Smooth muscle cell (in vitro differentiated cells): Measurements from ENCODE around the gene STX7. TPM values are rescaled to one million over a fixed set of nuclear protein-coding genes. Genes with fewer than 3 reads are reported as not detected.

Experiments used
- DNase-seq: peaks from one replicate; lab custom pipeline; 2025; ENCODE audit not compliant: unreplicated experiment; lab: John Stamatoyannopoulos, UW
- H2AFZ ChIP-seq: fragments of 200-600 bp; sonication (generic); 2 replicates; pipeline ENCODE4 v1.6.0; 2016; ENCODE audit warnings: antibody characterized with exemption, low read depth, mild to moderate bottlenecking
- H3F3A ChIP-seq: fragments of 200-600 bp; sonication (generic); 2 replicates; pipeline ENCODE4 v1.6.0; 2017; ENCODE audit warnings: antibody characterized with exemption, low read depth
- H3K27ac ChIP-seq: fragments of 200-600 bp; sonication (generic); 2 replicates; pipeline ENCODE4 v1.5.1; 2016; ENCODE audit warnings: low read depth, mild to moderate bottlenecking
- H3K27me3 ChIP-seq: fragments of 200-600 bp; sonication (generic); 2 replicates; pipeline ENCODE4 v1.6.1; 2016; ENCODE audit warnings: low read depth, mild to moderate bottlenecking
- H3K36me3 ChIP-seq: fragments of 200-600 bp; sonication (generic); 2 replicates; pipeline ENCODE4 v1.5.1; 2016; ENCODE audit warnings: low read depth
- H3K4me1 ChIP-seq: fragments of 200-600 bp; sonication (generic); 2 replicates; pipeline ENCODE4 v1.5.1; 2016; ENCODE audit warnings: low read depth
- H3K4me2 ChIP-seq: fragments of 200-600 bp; sonication (generic); 2 replicates; pipeline ENCODE4 v1.6.0; 2016; ENCODE audit warnings: mild to moderate bottlenecking
- H3K4me3 ChIP-seq: fragments of 200-600 bp; sonication (generic); 2 replicates; pipeline ENCODE4 v1.5.1; 2016; ENCODE audit warnings: mild to moderate bottlenecking
- H3K79me2 ChIP-seq: fragments of 200-600 bp; sonication (generic); 2 replicates; pipeline ENCODE4 v1.6.0; 2016; ENCODE audit warnings: low read depth, mild to moderate bottlenecking
- H3K9ac ChIP-seq: fragments of 200-600 bp; sonication (generic); 2 replicates; pipeline ENCODE4 v1.6.0; 2016; ENCODE audit warnings: low read depth
- H3K9me3 ChIP-seq: fragments of 200-600 bp; sonication (generic); replicated peaks from 2 replicates; pipeline ENCODE4 v1.5.1; 2016; ENCODE audit warnings: low read depth
- H4K20me1 ChIP-seq: fragments of 200-600 bp; sonication (generic); 2 replicates; pipeline ENCODE4 v1.6.0; 2016; ENCODE audit warnings: low read depth
- WGBS: methylation state at CpG from one replicate; pipeline ENCODE4 v1.1.7; 2016; ENCODE audit warnings: low lambda C conversion rate; 5-methylcytosine and 5-hydroxymethylcytosine counted together
- polyA plus RNA-seq: library from polyadenylated mRNA; unstranded; fragments of >200 nt; fragmentation: Nextera tagmentation; extraction: Ambion mirVana; gene quantifications from 2 replicates; pipeline ENCODE4 v1.2.1, GENCODE V29; 2016
- total RNA-seq: library from RNA; depleted of rRNA; stranded (reverse); fragments of >200 nt; gene quantifications from 2 replicates; pipeline ENCODE4 v1.2.3, GENCODE V29; 2014
- TF ChIP-seq, protein P1 (sequence below): fragments of 200-600 bp; sonication (generic); IDR thresholded peaks from 2 replicates; pipeline ENCODE4 v1.5.1; 2017; ENCODE audit warnings: borderline replicate concordance, mild to moderate bottlenecking, antibody characterized with exemption; ENCODE audit not compliant: insufficient read depth, poor library complexity, severe bottlenecking

Gene STX7
- total and polyA plus RNA-seq, 2 experiments from 2014 or later: 26.0 to 27.4 TPM

DNA sequence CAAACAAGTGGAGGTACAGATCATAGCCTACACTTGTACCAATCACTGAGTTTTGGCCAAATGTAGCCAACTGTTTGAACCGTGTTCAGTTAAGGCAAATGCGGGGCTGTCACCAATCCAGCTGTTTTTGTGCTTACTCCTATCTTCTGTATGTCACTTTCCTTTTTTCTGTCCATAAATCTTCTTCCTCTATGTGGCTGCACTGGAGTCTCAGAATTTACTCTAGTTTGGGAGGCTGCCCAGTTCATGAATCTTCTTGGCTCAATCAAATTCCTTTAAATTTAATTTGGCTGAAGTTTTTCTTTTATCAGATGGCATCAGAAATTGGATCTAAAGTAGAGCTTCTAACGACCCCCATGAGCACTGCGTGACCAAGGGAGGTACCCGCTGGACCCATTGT, 11.7 kb upstream of the STX7 start:
- 92% methylated on average over 5 of the region's 5 CpGs for WGBS

DNA sequence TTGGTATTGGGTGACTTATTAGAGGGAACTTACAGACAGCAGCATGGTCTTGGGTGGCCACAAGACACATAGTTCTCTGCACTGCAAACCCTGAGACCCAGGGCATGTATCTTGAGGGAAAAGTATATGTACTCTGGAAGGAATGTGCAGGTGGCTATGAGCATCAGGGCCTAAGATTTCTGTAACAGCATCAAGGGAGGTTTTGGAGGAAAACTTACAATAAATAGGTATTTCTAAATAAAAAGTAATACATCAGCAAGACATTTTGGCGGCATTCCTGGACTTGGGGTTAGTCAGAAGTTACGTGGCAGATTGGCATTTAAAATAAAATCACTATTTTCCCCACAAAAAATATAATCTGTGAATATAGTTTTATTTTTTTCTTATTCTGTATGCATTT, 8.0 kb upstream of the STX7 start:
- Histone ChIP-seq H4K20me1 (no peaks in the 10 kb centered on the region), H3F3A (no peaks in the 10 kb centered on the region), H3K36me3 (no peaks in the 10 kb centered on the region), H3K4me3 (no peak overlapping the region), H3K79me2 (no peaks in the 10 kb centered on the region), H3K4me1 (no peaks in the 10 kb centered on the region), H3K4me2 (no peak overlapping the region), H3K9ac (no peak overlapping the region), H3K27me3 (peaks cover 7% of the 10 kb centered on the region), H3K27ac (no peak overlapping the region), H2AFZ (no peak overlapping the region), H3K9me3 (no peaks in the 10 kb centered on the region)
- no peak for DNase-seq
- WGBS: 48% methylated on average over 2 of the region's 2 CpGs
- TF ChIP-seq, protein P1, sequence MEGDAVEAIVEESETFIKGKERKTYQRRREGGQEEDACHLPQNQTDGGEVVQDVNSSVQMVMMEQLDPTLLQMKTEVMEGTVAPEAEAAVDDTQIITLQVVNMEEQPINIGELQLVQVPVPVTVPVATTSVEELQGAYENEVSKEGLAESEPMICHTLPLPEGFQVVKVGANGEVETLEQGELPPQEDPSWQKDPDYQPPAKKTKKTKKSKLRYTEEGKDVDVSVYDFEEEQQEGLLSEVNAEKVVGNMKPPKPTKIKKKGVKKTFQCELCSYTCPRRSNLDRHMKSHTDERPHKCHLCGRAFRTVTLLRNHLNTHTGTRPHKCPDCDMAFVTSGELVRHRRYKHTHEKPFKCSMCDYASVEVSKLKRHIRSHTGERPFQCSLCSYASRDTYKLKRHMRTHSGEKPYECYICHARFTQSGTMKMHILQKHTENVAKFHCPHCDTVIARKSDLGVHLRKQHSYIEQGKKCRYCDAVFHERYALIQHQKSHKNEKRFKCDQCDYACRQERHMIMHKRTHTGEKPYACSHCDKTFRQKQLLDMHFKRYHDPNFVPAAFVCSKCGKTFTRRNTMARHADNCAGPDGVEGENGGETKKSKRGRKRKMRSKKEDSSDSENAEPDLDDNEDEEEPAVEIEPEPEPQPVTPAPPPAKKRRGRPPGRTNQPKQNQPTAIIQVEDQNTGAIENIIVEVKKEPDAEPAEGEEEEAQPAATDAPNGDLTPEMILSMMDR: no peak

More for the DNA sequence above, 11.7 kb upstream of the STX7 start:
- no peaks in the 10 kb centered on the region for H4K20me1 ChIP-seq
- no peak overlapping the region for H2AFZ ChIP-seq
- no peak overlapping the region for H3K9ac ChIP-seq
- H3K27ac ChIP-seq: no peak overlapping the region
- TF ChIP-seq, protein P1: no peak
- H3K79me2 ChIP-seq: no peaks in the 10 kb centered on the region
- no peaks in the 10 kb centered on the region for H3K9me3 ChIP-seq
- H3F3A ChIP-seq: no peaks in the 10 kb centered on the region
- no peak overlapping the region for H3K4me3 ChIP-seq
- H3K4me2 ChIP-seq: no peak overlapping the region
- H3K36me3 ChIP-seq: no peaks in the 10 kb centered on the region
- no peaks in the 10 kb centered on the region for H3K27me3 ChIP-seq
- H3K4me1 ChIP-seq: peaks cover 10% of the 10 kb centered on the region
- no peak for DNase-seq

DNA sequence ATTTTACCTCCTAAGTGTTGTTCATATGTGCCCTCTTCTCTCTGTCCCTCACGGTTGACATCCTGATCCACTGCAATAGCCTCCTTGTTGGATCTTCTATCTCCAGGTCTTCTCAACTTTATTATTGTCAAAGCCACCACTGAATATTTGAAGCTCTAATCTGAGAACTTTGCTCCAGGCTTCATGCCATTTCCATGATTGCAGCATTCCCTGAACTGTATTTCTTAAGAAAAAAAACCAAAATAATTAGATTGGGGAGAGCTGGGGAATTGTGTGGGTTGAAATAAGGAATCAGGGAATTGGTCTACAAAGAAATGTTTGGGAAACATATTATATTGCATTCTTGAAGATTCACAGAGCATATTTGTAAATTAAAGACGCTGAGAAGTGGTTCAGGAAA, 2.5 kb upstream of the STX7 start:
- H3K4me1 ChIP-seq: peaks cover 12% of the 10 kb centered on the region
- DNase-seq: no peak
- 66% methylated on average over 2 of the region's 2 CpGs for WGBS

More for the DNA sequence above, 2.5 kb upstream of the STX7 start:
- Histone ChIP-seq H3F3A (no peaks in the 10 kb centered on the region), H3K4me2 (no peak overlapping the region), H3K27me3 (peaks cover 19% of the 10 kb centered on the region), H4K20me1 (peaks cover 18% of the 10 kb centered on the region), H2AFZ (no peak overlapping the region), H3K36me3 (no peaks in the 10 kb centered on the region), H3K4me3 (no peak overlapping the region), H3K27ac (no peak overlapping the region), H3K79me2 (peaks cover 23% of the 10 kb centered on the region), H3K9me3 (no peaks in the 10 kb centered on the region), H3K9ac (no peak overlapping the region)
- TF ChIP-seq, protein P1: no peak
